OCI-LY7 (cell line): Measurements from ENCODE around the gene CES2. TPM values are rescaled to one million over a fixed set of nuclear protein-coding genes. Genes with fewer than 3 reads are reported as not detected.

Source experiments
- BruUV-seq: library from RNA; stranded (reverse); fragments of 400-500 nt; replicated peaks from 2 replicates; lab custom pipeline; 2021; lab: Mats Ljungman, UMichigan
- CTCF ChIA-PET: fragments of 300-600 bp; sonication (Branson Sonifier 250); formaldehyde crosslinking; loops from one replicate; lab custom pipeline; 2022; ENCODE audit warnings: antibody characterized with exemption; ENCODE audit not compliant: unreplicated experiment; lab: Charles Lee
- POLR2A ChIA-PET: fragments of 300-600 bp; sonication (Branson Sonifier 250); formaldehyde crosslinking; loops from one replicate; lab custom pipeline; 2022; ENCODE audit warnings: antibody characterized with exemption; lab: Charles Lee
- DNase-seq: peaks from one replicate; pipeline ENCODE4 v3.0.0-alpha.2; 2015; ENCODE audit warnings: low spot score
- H2AFZ ChIP-seq: fragments of 200-600 bp; sonication (generic), shearing (Covaris generic); 2 replicates; pipeline ENCODE4 v1.6.1; 2014; ENCODE audit warnings: mild to moderate bottlenecking, antibody characterized with exemption, low read length, moderate library complexity
- H3K27ac ChIP-seq: fragments of 200-600 bp; sonication (generic); 2 replicates; pipeline ENCODE4 v1.5.1; 2014; ENCODE audit warnings: mixed run types, low read depth, mild to moderate bottlenecking, moderate library complexity, low read length, inconsistent platforms; ENCODE audit not compliant: poor library complexity, severe bottlenecking
- H3K36me3 ChIP-seq: fragments of 200-600 bp; sonication (generic); 2 replicates; pipeline ENCODE4 v1.6.1; 2014; ENCODE audit warnings: mild to moderate bottlenecking, antibody characterized with exemption, low read length, moderate library complexity, mixed read lengths; ENCODE audit not compliant: insufficient read depth
- H3K4me1 ChIP-seq: fragments of 200-600 bp; sonication (generic); 2 replicates; pipeline ENCODE4 v1.5.1; 2014; ENCODE audit warnings: mild to moderate bottlenecking, low read length; ENCODE audit not compliant: insufficient read depth, poor library complexity, severe bottlenecking
- H3K4me2 ChIP-seq: fragments of 200-600 bp; sonication (generic); 2 replicates; pipeline ENCODE4 v1.6.1; 2014; ENCODE audit warnings: mild to moderate bottlenecking, low read length
- H3K4me3 ChIP-seq: fragments of 200-600 bp; sonication (generic); 2 replicates; pipeline ENCODE4 v1.5.1; 2014; ENCODE audit warnings: mild to moderate bottlenecking, low read depth, low read length; ENCODE audit not compliant: poor library complexity, severe bottlenecking
- H3K79me2 ChIP-seq: fragments of 200-600 bp; sonication (generic); 2 replicates; pipeline ENCODE4 v1.6.1; 2016; ENCODE audit warnings: low read depth, mild to moderate bottlenecking, low read length, moderate library complexity, mixed read lengths; ENCODE audit not compliant: insufficient read depth
- H3K9me2 ChIP-seq: fragments of 200-600 bp; sonication (generic); 2 replicates; pipeline ENCODE4 v1.6.1; 2016; ENCODE audit warnings: mild to moderate bottlenecking, low read length, mixed read lengths; ENCODE audit not compliant: insufficient read depth
- H3K9me3 ChIP-seq: fragments of 200-600 bp; sonication (generic); 2 replicates; pipeline ENCODE4 v1.6.1; 2014; ENCODE audit warnings: mild to moderate bottlenecking, mixed run types, low read length, mixed read lengths
- H4K20me1 ChIP-seq: fragments of 200-600 bp; sonication (generic); 2 replicates; pipeline ENCODE4 v1.6.1; 2014; ENCODE audit warnings: mild to moderate bottlenecking, antibody characterized with exemption, low read length, moderate library complexity, mixed read lengths; ENCODE audit not compliant: insufficient read depth
- CTCF ChIP-seq: fragments of 200-600 bp; sonication (generic); conservative IDR thresholded peaks from 2 replicates; pipeline ENCODE4 v1.5.1; 2014; ENCODE audit warnings: mild to moderate bottlenecking, antibody characterized with exemption, low read length, moderate library complexity, mixed read lengths
- EZH2phosphoT487 ChIP-seq: fragments of 200-600 bp; sonication (generic); IDR thresholded peaks from 2 replicates; pipeline ENCODE4 v1.6.1; 2018; ENCODE audit warnings: low read depth, borderline replicate concordance, mild to moderate bottlenecking, mixed run types, antibody characterized with exemption, low read length, moderate library complexity, mixed read lengths
- intact Hi-C: fragments of 100-400 bp; cut with micrococcal nuclease; formaldehyde crosslinking; loops from one replicate; pipeline ENCODE4 v1.10.0; 2022; ENCODE audit not compliant: unreplicated experiment
- total RNA-seq, 2 experiments: library from RNA; depleted of rRNA in 1 of 2; stranded (reverse); fragments of >200 nt in 1 of 2; shearing (Covaris generic) in 1 of 2; gene quantifications; 2 replicates each; pipeline ENCODE4 v1.2.3, GENCODE V29; 2014 to 2022

CES2 gene
- total RNA-seq, 2 experiments from 2014 or later, result 29.6 to 30.7 TPM

GRCh38 chr16:66930189-66930588, 5.1 kb upstream of the CES2 start:
- Histone ChIP-seq H4K20me1 (no peaks in the 10 kb centered on the region), H3K79me2 (peaks cover 7% of the 10 kb centered on the region; the same call in 1 of the 2 replicates), H3K36me3 (peaks cover 8% of the 10 kb centered on the region; the same call in 1 of the 2 replicates), H3K9me2 (no peaks in the 10 kb centered on the region), H3K4me1 (peaks cover 7% of the 10 kb centered on the region), H2AFZ (no peak overlapping the region), H3K4me2 (no peak overlapping the region), H3K27ac (no peak overlapping the region), H3K4me3 (no peak overlapping the region), H3K9me3 (no peaks in the 10 kb centered on the region)
- no peak for DNase-seq
- TF ChIP-seq CTCF, result no peak
- no peak for TF ChIP-seq EZH2phosphoT487
- ChIA-PET CTCF (no interaction called here), POLR2A (interaction anchor here (0.6 kb wide), 2 partner anchors 313 to 1058 kb away, joined by 3 read pairs; no protein-coding TSS in a partner anchor)
- intact Hi-C loops, result loop anchor here (5.0 kb wide), 1 partner anchor 33 kb away; no protein-coding TSS in a partner anchor
- BruUV-seq, result no TSS peak

- Histone ChIP-seq H3K79me2 (peaks cover 7% of the 10 kb centered on the region; the same call in 1 of the 2 replicates), H3K9me3 (no peaks in the 10 kb centered on the region), H3K4me3 (no peak overlapping the region), H3K9me2 (no peaks in the 10 kb centered on the region), H3K4me2 (no peak overlapping the region), H2AFZ (no peak overlapping the region), H3K27ac (no peak overlapping the region), H3K4me1 (peaks cover 12% of the 10 kb centered on the region), H4K20me1 (no peaks in the 10 kb centered on the region), H3K36me3 (peaks cover 8% of the 10 kb centered on the region; the same call in 1 of the 2 replicates)
- intact Hi-C loops, result loop anchor here (5.0 kb wide), 1 partner anchor 34 kb away; no protein-coding TSS in a partner anchor
- no peak for DNase-seq
- no TSS peak for BruUV-seq
- POLR2A ChIA-PET, result no interaction called here
- CTCF ChIA-PET, result interaction anchor here (0.6 kb wide), 1 partner anchor 261 kb away, joined by 3 read pairs; no protein-coding TSS in a partner anchor
- TF ChIP-seq CTCF (no peak), EZH2phosphoT487 (no peak)
Observed at GRCh38 chr16:66931665-66932064, 3.7 kb upstream of the CES2 start.

- no peak overlapping the region for H3K4me2 ChIP-seq
- H2AFZ ChIP-seq, result no peak overlapping the region
- no peak for TF ChIP-seq CTCF
- no peak for TF ChIP-seq EZH2phosphoT487
- H3K79me2 ChIP-seq, result peaks cover 7% of the 10 kb centered on the region; the same call in 1 of the 2 replicates
- H3K9me2 ChIP-seq, result no peaks in the 10 kb centered on the region
- no TSS peak for BruUV-seq
- H3K36me3 ChIP-seq, result peaks cover 8% of the 10 kb centered on the region; the same call in 1 of the 2 replicates
- DNase-seq, result no peak
- intact Hi-C loops, result loop anchor here (5.0 kb wide), 1 partner anchor 35 kb away; no protein-coding TSS in a partner anchor
- H3K4me3 ChIP-seq, result no peak overlapping the region
- ChIA-PET POLR2A (no interaction called here), CTCF (interaction anchor here (0.6 kb wide), 1 partner anchor 261 kb away, joined by 3 read pairs; no protein-coding TSS in a partner anchor)
- H3K27ac ChIP-seq, result no peak overlapping the region
- H4K20me1 ChIP-seq, result no peaks in the 10 kb centered on the region
- peaks cover 12% of the 10 kb centered on the region for H3K4me1 ChIP-seq
- no peaks in the 10 kb centered on the region for H3K9me3 ChIP-seq
Observed at GRCh38 chr16:66932076-66932475, 3.2 kb upstream of the CES2 start.
